B cell (primary cell): ENCODE results near the gene BMAL2. TPM values are rescaled to one million over a fixed set of nuclear protein-coding genes. Genes with fewer than 3 reads are reported as not detected.

Experiments
- ATAC-seq: fragments of 200-7000 bp; cut with Tn5 transposase; one replicate; pipeline ENCODE4 v1.10.0; 2021; ENCODE audit warnings: low read depth, mild to moderate bottlenecking, moderate number of reproducible peaks, moderate library complexity
- CTCF ChIA-PET: fragments of 350-600 bp; sonication (Branson Sonifier 250); formaldehyde crosslinking; loops from one replicate; lab custom pipeline; 2021; ENCODE audit warnings: antibody characterized with exemption, inconsistent platforms; lab: Charles Lee
- POLR2A ChIA-PET: fragments of 350-600 bp; sonication (Branson Sonifier 250); formaldehyde crosslinking; loops from one replicate; lab custom pipeline; 2021; ENCODE audit warnings: antibody characterized with exemption; lab: Charles Lee
- DNase-seq: peaks from one replicate; pipeline ENCODE4 v3.0.0; 2013
- H2AFZ ChIP-seq: 2 replicates; pipeline ENCODE4 v1.6.1; 2012; ENCODE audit warnings: mild to moderate bottlenecking, low read depth, low read length; ENCODE audit not compliant: insufficient read depth, poor library complexity, severe bottlenecking
- H3K27ac ChIP-seq, 2 donors: 1 replicate in 1 of 2; 2 replicates in 1 of 2; pipeline ENCODE4 v1.5.1; 2012 to 2013; ENCODE audit warnings: low read length in 2 of 2, mild to moderate bottlenecking in 2 of 2, moderate library complexity in 1 of 2
- H3K27me3 ChIP-seq, 4 experiments: fragments of 200-600 bp in 1 of 4; sonication (generic) in 1 of 4; replicated peaks in 1 of 4; 1 replicate in 2 of 4; 2 replicates in 2 of 4; pipeline versions ENCODE4 v1.6.1 to v1.7.0; 2013 to 2016; ENCODE audit warnings: low read length in 3 of 4, mild to moderate bottlenecking in 2 of 4, mixed read lengths in 1 of 4, moderate library complexity in 1 of 4; ENCODE audit not compliant: insufficient read depth in 4 of 4, control insufficient read depth in 3 of 4; ENCODE audit errors: control extremely low read depth in 1 of 4
- H3K36me3 ChIP-seq, 2 experiments: replicated peaks in 1 of 2; 1 replicate in 1 of 2; 2 replicates in 1 of 2; pipeline versions ENCODE4 v1.6.1 to v1.7.1; 2013; ENCODE audit warnings: low read length in 1 of 2; ENCODE audit not compliant: insufficient read depth in 2 of 2, control insufficient read depth in 1 of 2; ENCODE audit errors: control extremely low read depth in 1 of 2, extremely low read depth in 1 of 2
- H3K4me1 ChIP-seq, 2 donors: fragments of 200-600 bp in 1 of 2; sonication (generic) in 1 of 2; 1 replicate in 1 of 2; 2 replicates in 1 of 2; pipeline versions ENCODE4 v1.5.1 to v1.6.1; 2013 to 2017; ENCODE audit warnings: low read length in 2 of 2; ENCODE audit not compliant: control insufficient read depth in 2 of 2, insufficient read depth in 2 of 2
- H3K4me2 ChIP-seq: replicated peaks from 2 replicates; pipeline ENCODE3; 2012; ENCODE audit warnings: mild to moderate bottlenecking, low read depth, low read length; ENCODE audit not compliant: poor library complexity, severe bottlenecking
- H3K4me3 ChIP-seq, 5 experiments: fragments of 200-600 bp in 1 of 5; sonication (generic) in 1 of 5; 1 replicate in 3 of 5; 2 replicates in 2 of 5; pipeline versions ENCODE4 v1.5.1 to v1.7.0; 2011 to 2016; ENCODE audit warnings: low read length in 4 of 5, mild to moderate bottlenecking in 4 of 5, low read depth in 2 of 5, control low read depth in 1 of 5, moderate library complexity in 1 of 5; ENCODE audit not compliant: insufficient read depth in 1 of 5; ENCODE audit errors: control extremely low read depth in 1 of 5, extremely low read depth in 1 of 5
- H3K79me2 ChIP-seq: fragments of 200-600 bp; sonication (generic); one replicate; pipeline ENCODE4 v1.6.0; 2016; ENCODE audit warnings: low read length; ENCODE audit not compliant: control insufficient read depth, insufficient read depth
- H3K9ac ChIP-seq: fragments of 200-600 bp; sonication (generic); 2 replicates; pipeline ENCODE4 v1.6.1; 2017; ENCODE audit warnings: mild to moderate bottlenecking, low read length, moderate library complexity
- H3K9me3 ChIP-seq, 3 donors: one replicate each; pipeline versions ENCODE4 v1.6.1 to v1.7.1; 2013; ENCODE audit warnings: low read length in 2 of 3; ENCODE audit not compliant: control insufficient read depth in 2 of 3, insufficient read depth in 1 of 3; ENCODE audit errors: control extremely low read depth in 1 of 3
- H4K20me1 ChIP-seq: 2 replicates; pipeline ENCODE4 v1.6.0; 2012; ENCODE audit warnings: mild to moderate bottlenecking, low read length; ENCODE audit not compliant: insufficient read depth, control insufficient read depth, poor library complexity, severe bottlenecking
- H3K27ac Mint-ChIP-seq: one replicate; pipeline ENCODE4 v1.8.0; 2021; ENCODE audit warnings: mixed read lengths
- H3K27me3 Mint-ChIP-seq: one replicate; pipeline ENCODE4 v1.8.0; 2021; ENCODE audit warnings: mixed read lengths
- H3K4me1 Mint-ChIP-seq: one replicate; pipeline ENCODE4 v1.8.0; 2021; ENCODE audit warnings: mixed read lengths
- H3K4me3 Mint-ChIP-seq: one replicate; pipeline ENCODE4 v1.8.0; 2021; ENCODE audit warnings: mixed read lengths
- H3K9me3 Mint-ChIP-seq: one replicate; pipeline ENCODE4 v1.8.0; 2022; ENCODE audit warnings: mixed read lengths; ENCODE audit not compliant: insufficient read depth
- EZH2 ChIP-seq: IDR thresholded peaks from 2 replicates; pipeline ENCODE4 v1.6.1; 2012; ENCODE audit warnings: borderline replicate concordance, low read depth, mild to moderate bottlenecking, moderate library complexity, low read length; ENCODE audit not compliant: insufficient read depth, poor library complexity, severe bottlenecking
- WGBS: methylation state at CpG from one replicate; pipeline ENCODE4 v1.1.5; 2013; ENCODE audit warnings: missing lambda C conversion rate; ENCODE audit not compliant: insufficient coverage; 5-methylcytosine and 5-hydroxymethylcytosine counted together
- intact Hi-C: fragments of 100-400 bp; cut with micrococcal nuclease; formaldehyde crosslinking; loops from one replicate; pipeline ENCODE4 v1.10.0; 2022
- polyA plus RNA-seq: library from polyadenylated mRNA; depleted of rRNA; stranded (reverse); fragments of >200 nt; gene quantifications from 2 replicates; pipeline ENCODE4 v1.2.3, GENCODE V29; 2012
- total RNA-seq, 2 donors: library from RNA; stranded (reverse); fragments of 120-200 nt in 1 of 2; gene quantifications; 1 replicate in 1 of 2; 2 replicates in 1 of 2; pipeline versions ENCODE4 v1.2.3 to v1.2.4, GENCODE V29; 2013 to 2022
- TF ChIP-seq, protein P1 (sequence below): fragments of 200-600 bp; IDR thresholded peaks from one replicate; pipeline ENCODE4 v1.8.0; 2022; ENCODE audit warnings: antibody characterized with exemption, mild to moderate bottlenecking

The BMAL2 gene
- total and polyA plus RNA-seq, 2 donors (not counting 1 experiment from before 2014, with no cell fraction given): 0.30 to 2.8 TPM

GRCh38 chr12:27330846-27331245, 1.8 kb upstream of the BMAL2 start:
- POLR2A ChIA-PET: interaction anchor here (0.8 kb wide), 1 partner anchor 87 kb away, joined by 3 read pairs; the partner anchor contains the start of gene STK38L
- CTCF ChIA-PET: interaction anchor here (1.2 kb wide), 1 partner anchor 25 kb away, joined by 9 read pairs; no protein-coding TSS in a partner anchor
- no peak overlapping the region for H3K9ac ChIP-seq
- H3K4me3 ChIP-seq: no peak overlapping the region
- Mint-ChIP-seq H3K4me1 (peaks cover 26% of the 10 kb centered on the region), H3K27ac (no peak overlapping the region), H3K27me3 (peaks cover 29% of the 10 kb centered on the region), H3K9me3 (no peaks in the 10 kb centered on the region), H3K4me3 (no peak overlapping the region)
- no peak overlapping the region for H2AFZ ChIP-seq
- H4K20me1 ChIP-seq: no peaks in the 10 kb centered on the region
- intact Hi-C loops: no loop called here
- peaks cover 13 to 14% of the 10 kb centered on the region in 2 donors for H3K4me1 ChIP-seq
- no peaks in the 10 kb centered on the region for H3K36me3 ChIP-seq
- H3K4me2 ChIP-seq: no peak overlapping the region
- H3K27me3 ChIP-seq: peaks cover 0 to 22% (median 20%) of the 10 kb centered on the region in 4 experiments
- ATAC-seq (no peak), DNase-seq (no peak)
- no peaks in the 10 kb centered on the region for H3K79me2 ChIP-seq
- no peaks in the 10 kb centered on the region for H3K9me3 ChIP-seq
- no CpG with 5 or more reads among the region's 1 CpG for WGBS
- TF ChIP-seq EZH2: no peak
- TF ChIP-seq, protein P1, sequence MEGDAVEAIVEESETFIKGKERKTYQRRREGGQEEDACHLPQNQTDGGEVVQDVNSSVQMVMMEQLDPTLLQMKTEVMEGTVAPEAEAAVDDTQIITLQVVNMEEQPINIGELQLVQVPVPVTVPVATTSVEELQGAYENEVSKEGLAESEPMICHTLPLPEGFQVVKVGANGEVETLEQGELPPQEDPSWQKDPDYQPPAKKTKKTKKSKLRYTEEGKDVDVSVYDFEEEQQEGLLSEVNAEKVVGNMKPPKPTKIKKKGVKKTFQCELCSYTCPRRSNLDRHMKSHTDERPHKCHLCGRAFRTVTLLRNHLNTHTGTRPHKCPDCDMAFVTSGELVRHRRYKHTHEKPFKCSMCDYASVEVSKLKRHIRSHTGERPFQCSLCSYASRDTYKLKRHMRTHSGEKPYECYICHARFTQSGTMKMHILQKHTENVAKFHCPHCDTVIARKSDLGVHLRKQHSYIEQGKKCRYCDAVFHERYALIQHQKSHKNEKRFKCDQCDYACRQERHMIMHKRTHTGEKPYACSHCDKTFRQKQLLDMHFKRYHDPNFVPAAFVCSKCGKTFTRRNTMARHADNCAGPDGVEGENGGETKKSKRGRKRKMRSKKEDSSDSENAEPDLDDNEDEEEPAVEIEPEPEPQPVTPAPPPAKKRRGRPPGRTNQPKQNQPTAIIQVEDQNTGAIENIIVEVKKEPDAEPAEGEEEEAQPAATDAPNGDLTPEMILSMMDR: no peak
- no peak overlapping the region for H3K27ac ChIP-seq

- H3K4me3 ChIP-seq: no peak overlapping the region
- H3K36me3 ChIP-seq: no peaks in the 10 kb centered on the region
- peak; percentile 26 for DNase-seq
- H3K9me3 Mint-ChIP-seq: no peaks in the 10 kb centered on the region
- POLR2A ChIA-PET: interaction anchor here (0.8 kb wide), 1 partner anchor 87 kb away, joined by 3 read pairs; the partner anchor contains the start of gene STK38L
- H3K27me3 Mint-ChIP-seq: peaks cover 29% of the 10 kb centered on the region
- WGBS: 83% methylated on average over 2 of the region's 7 CpGs
- CTCF ChIA-PET: interaction anchor here (1.2 to 1.3 kb wide), 2 partner anchors 25 to 28 kb away, joined by 3 to 9 read pairs; no protein-coding TSS in a partner anchor
- no peak overlapping the region for H3K4me2 ChIP-seq
- H3K79me2 ChIP-seq: no peaks in the 10 kb centered on the region
- peak overlapping the region; percentile 46 for H3K4me3 Mint-ChIP-seq
- H3K27ac ChIP-seq: no peak overlapping the region
- ATAC-seq: no peak
- TF ChIP-seq, protein P1: no peak
- TF ChIP-seq EZH2: no peak
- H3K4me1 ChIP-seq: peaks cover 13 to 14% of the 10 kb centered on the region in 2 donors
- no peak overlapping the region for H2AFZ ChIP-seq
- H3K9me3 ChIP-seq: no peaks in the 10 kb centered on the region
- H3K9ac ChIP-seq: no peak overlapping the region
- intact Hi-C loops: no loop called here
- peaks cover 0 to 24% (median 20%) of the 10 kb centered on the region in 4 experiments for H3K27me3 ChIP-seq
- no peaks in the 10 kb centered on the region for H4K20me1 ChIP-seq
- H3K27ac Mint-ChIP-seq: no peak overlapping the region
- H3K4me1 Mint-ChIP-seq: peaks cover 26% of the 10 kb centered on the region
Measured at GRCh38 chr12:27331291-27331926, 1.2 kb upstream of the BMAL2 start.
